Large intestine (tissue), 3 donors: ENCODE measurements around the gene HOXA11. TPM values are rescaled to one million over a fixed set of nuclear protein-coding genes. Genes with fewer than 3 reads are reported as not detected.

Source experiments
- DNase-seq, 2 donors: peaks; one replicate each; pipeline versions ENCODE4 v3.0.0 to v3.0.0-alpha.2; 2013
- H3K27ac ChIP-seq: one replicate; pipeline ENCODE4 v1.5.1; 2013; ENCODE audit warnings: low read length
- H3K27me3 ChIP-seq: 2 replicates; pipeline ENCODE4 v1.6.1; 2013; ENCODE audit warnings: low read length; ENCODE audit not compliant: control insufficient read depth, insufficient read depth
- H3K36me3 ChIP-seq: 2 replicates; pipeline ENCODE4 v1.6.1; 2013; ENCODE audit warnings: low read length; ENCODE audit not compliant: control insufficient read depth, insufficient read depth
- H3K4me1 ChIP-seq: one replicate; pipeline ENCODE4 v1.6.1; 2013; ENCODE audit warnings: low read length; ENCODE audit not compliant: control insufficient read depth, insufficient read depth
- H3K4me3 ChIP-seq: one replicate; pipeline ENCODE4 v1.5.1; 2013; ENCODE audit warnings: low read length
- H3K9me3 ChIP-seq: one replicate; pipeline ENCODE4 v1.6.1; 2013; ENCODE audit warnings: mild to moderate bottlenecking, low read depth, low read length, moderate library complexity; ENCODE audit not compliant: control insufficient read depth
- WGBS: methylation state at CpG from one replicate; pipeline ENCODE4 v1.1.5; 2013; ENCODE audit warnings: low lambda C conversion rate; ENCODE audit not compliant: insufficient coverage; 5-methylcytosine and 5-hydroxymethylcytosine counted together
- polyA plus RNA-seq: library from polyadenylated mRNA; unstranded; fragments of 120-200 nt; gene quantifications from one replicate; pipeline ENCODE4 v1.2.1, GENCODE V29; 2013

HOXA11 gene
- polyA plus RNA-seq, 1 donor, result not detected

- Histone ChIP-seq H3K27me3 (peaks cover 94% of the 10 kb centered on the region), H3K9me3 (peaks cover 25% of the 10 kb centered on the region), H3K4me1 (peaks cover 12% of the 10 kb centered on the region), H3K4me3 (peak overlapping the region; percentile 59), H3K27ac (peak overlapping the region; percentile 45), H3K36me3 (no peaks in the 10 kb centered on the region)
- no CpG with 5 or more reads among the region's 23 CpGs for WGBS
- DNase-seq, result no peak
Observed at GRCh38 chr7:27160145-27160545, 24.9 kb downstream of the HOXA11 start.

DNA sequence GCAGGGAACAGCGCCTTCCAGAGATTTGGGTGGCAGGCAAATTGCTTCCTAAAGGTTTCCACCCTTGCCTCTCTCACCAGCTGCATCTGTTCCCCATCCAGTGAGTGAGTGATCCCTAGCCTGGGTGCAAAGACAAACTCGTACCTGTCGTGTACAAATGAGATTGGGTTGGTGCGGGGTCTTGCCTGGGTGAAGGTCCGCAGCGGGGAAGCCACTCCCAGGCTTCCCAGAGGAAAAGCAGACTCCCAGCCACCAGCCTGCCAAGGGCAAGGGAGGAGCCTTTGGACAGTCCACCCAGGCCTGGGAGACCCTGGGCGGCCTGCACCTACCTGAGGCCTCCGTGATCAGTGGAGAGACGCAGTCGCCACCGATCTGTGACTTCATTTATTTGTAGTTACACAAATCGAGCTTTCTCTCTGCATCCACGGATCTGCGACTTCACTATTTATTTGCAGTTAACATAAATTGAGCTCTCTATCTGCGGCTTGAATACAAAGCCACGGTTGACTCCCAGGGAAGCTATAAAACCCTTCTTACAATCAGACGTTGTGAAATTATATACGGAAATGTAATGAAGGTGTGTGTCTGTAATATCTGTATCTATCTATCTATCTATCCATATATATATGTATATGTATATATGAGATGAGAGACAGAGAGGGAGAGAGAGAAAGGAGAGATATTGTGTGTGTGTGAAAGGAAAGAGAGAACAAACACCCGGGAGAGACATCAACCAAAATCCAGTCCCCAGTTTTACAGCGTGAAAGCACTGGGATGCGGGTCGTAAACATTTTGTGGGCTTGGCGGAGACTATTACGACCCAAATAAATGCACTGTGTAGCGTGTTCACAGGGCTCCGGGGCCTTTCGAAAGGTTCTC is 25.5 kb downstream of the HOXA11 start:
- peak overlapping the region; percentile 45 for H3K27ac ChIP-seq
- peak overlapping the region; percentile 59 for H3K4me3 ChIP-seq
- H3K27me3 ChIP-seq, result peaks cover 94% of the 10 kb centered on the region
- WGBS, result no CpG with 5 or more reads among the region's 27 CpGs
- DNase-seq, result no peak
- H3K4me1 ChIP-seq, result peaks cover 12% of the 10 kb centered on the region
- peaks cover 22% of the 10 kb centered on the region for H3K9me3 ChIP-seq
- H3K36me3 ChIP-seq, result no peaks in the 10 kb centered on the region

GRCh38 chr7:27158436-27159265 is 26.4 kb downstream of the HOXA11 start:
- Histone ChIP-seq H3K36me3 (no peaks in the 10 kb centered on the region), H3K4me1 (peaks cover 12% of the 10 kb centered on the region), H3K4me3 (no peak overlapping the region), H3K27ac (peak overlapping the region; percentile 37), H3K27me3 (peaks cover 94% of the 10 kb centered on the region), H3K9me3 (peaks cover 17% of the 10 kb centered on the region)
- DNase-seq, result no peak
- no CpG with 5 or more reads among the region's 35 CpGs for WGBS

GRCh38 chr7:27157702-27158431 is 27.2 kb downstream of the HOXA11 start:
- Histone ChIP-seq H3K36me3 (no peaks in the 10 kb centered on the region), H3K27me3 (peaks cover 94% of the 10 kb centered on the region), H3K4me1 (peaks cover 14% of the 10 kb centered on the region), H3K27ac (peak overlapping the region; percentile 37), H3K9me3 (peaks cover 18% of the 10 kb centered on the region), H3K4me3 (peak overlapping the region; percentile 27)
- 19% methylated on average over 5 of the region's 30 CpGs for WGBS
- DNase-seq, result no peak

GRCh38 chr7:27156916-27157701 is 27.9 kb downstream of the HOXA11 start:
- peak overlapping the region; percentile 27 for H3K4me3 ChIP-seq
- no peaks in the 10 kb centered on the region for H3K36me3 ChIP-seq
- H3K4me1 ChIP-seq, result peaks cover 17% of the 10 kb centered on the region
- WGBS, result no CpG with 5 or more reads among the region's 30 CpGs
- H3K27ac ChIP-seq, result peak overlapping the region; percentile 37
- peaks cover 97% of the 10 kb centered on the region for H3K27me3 ChIP-seq
- DNase-seq, result no peak
- H3K9me3 ChIP-seq, result peaks cover 23% of the 10 kb centered on the region

DNA sequence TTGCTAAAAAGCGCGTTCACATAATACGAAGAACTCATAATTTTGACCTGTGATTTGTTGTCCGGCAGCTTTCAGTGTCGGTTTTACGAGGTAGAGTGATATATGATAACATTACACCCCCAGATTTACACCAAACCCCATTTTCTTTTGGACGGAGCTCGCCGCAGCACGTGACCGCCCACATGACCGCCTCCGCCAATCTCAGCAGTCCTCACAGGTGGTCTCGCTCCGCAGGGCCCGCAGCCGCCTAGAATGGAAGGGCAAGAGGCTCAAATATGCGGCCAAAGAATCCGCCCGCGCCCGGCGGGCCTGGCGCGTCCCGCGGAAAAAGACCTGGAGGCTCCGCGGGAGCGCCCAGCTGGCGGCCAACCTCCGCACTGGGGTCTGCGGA is 28.5 kb downstream of the HOXA11 start, which contains the start of gene HOXA7:
TSS of gene HOXA7 (minus strand) at position 168 of the 391 bp plus-strand sequence. CDS start at position 38, 130 bp downstream.
- Histone ChIP-seq H3K27ac (peak within 1 kb of the TSS; percentile 69), H3K27me3 (peaks cover 97% of the 10 kb centered on the region), H3K36me3 (no peaks in the 10 kb centered on the region), H3K9me3 (peaks cover 26% of the 10 kb centered on the region), H3K4me1 (peaks cover 17% of the 10 kb centered on the region), H3K4me3 (peak within 1 kb of the TSS; percentile 63)
- no peak for DNase-seq
- no CpG with 5 or more reads among the region's 33 CpGs for WGBS

GRCh38 chr7:27155816-27156507 is 29.1 kb downstream of the HOXA11 start:
- peak overlapping the region; percentile 63 for H3K4me3 ChIP-seq
- peak overlapping the region; percentile 69 for H3K27ac ChIP-seq
- 0% methylated on average over 1 of the region's 63 CpGs for WGBS
- no peak for DNase-seq
- peaks cover 99% of the 10 kb centered on the region for H3K27me3 ChIP-seq
- H3K36me3 ChIP-seq, result no peaks in the 10 kb centered on the region
- H3K9me3 ChIP-seq, result peaks cover 30% of the 10 kb centered on the region
- H3K4me1 ChIP-seq, result peaks cover 13% of the 10 kb centered on the region

- Histone ChIP-seq H3K4me3 (peak overlapping the region; percentile 63), H3K9me3 (peaks cover 25% of the 10 kb centered on the region), H3K27me3 (peaks cover 97% of the 10 kb centered on the region), H3K36me3 (no peaks in the 10 kb centered on the region), H3K4me1 (peaks cover 10% of the 10 kb centered on the region), H3K27ac (peak overlapping the region; percentile 2)
- WGBS, result no CpG with 5 or more reads among the region's 48 CpGs
- no peak for DNase-seq
Observed at GRCh38 chr7:27154901-27155815, 29.9 kb downstream of the HOXA11 start.
